MM.1S (cell line): Measurements from ENCODE around the gene LMX1B.

ENCODE experiments used
- DNase-seq: peaks from one replicate; pipeline ENCODE4 v3.0.0-alpha.2; 2015
- H2AFZ ChIP-seq: fragments of 300-600 bp; sonication (generic); 2 replicates; pipeline ENCODE4 v1.6.0; 2016; ENCODE audit warnings: antibody characterized with exemption, low read length
- H3F3A ChIP-seq: fragments of 300-600 bp; sonication (generic); 2 replicates; pipeline ENCODE4 v1.6.1; 2016; ENCODE audit warnings: mild to moderate bottlenecking, antibody characterized with exemption, low read length, moderate library complexity, mixed read lengths; ENCODE audit not compliant: insufficient read depth
- H3K27ac ChIP-seq: fragments of 300-600 bp; sonication (generic); 2 replicates; pipeline ENCODE4 v1.5.1; 2016; ENCODE audit warnings: mild to moderate bottlenecking, low read length
- H3K27me3 ChIP-seq: fragments of 300-600 bp; sonication (generic); replicated peaks from 2 replicates; pipeline ENCODE4 v1.6.0; 2016; ENCODE audit warnings: low read length; ENCODE audit not compliant: insufficient read depth
- H3K36me3 ChIP-seq: fragments of 300-600 bp; sonication (generic); replicated peaks from 2 replicates; pipeline ENCODE4 v1.6.1; 2016; ENCODE audit warnings: mild to moderate bottlenecking, low read length, mixed read lengths; ENCODE audit not compliant: insufficient read depth
- H3K4me1 ChIP-seq: fragments of 300-600 bp; sonication (generic); 2 replicates; pipeline ENCODE4 v1.6.1; 2016; ENCODE audit warnings: low read length, mixed read lengths
- H3K4me2 ChIP-seq: fragments of 300-600 bp; sonication (generic); 2 replicates; pipeline ENCODE4 v1.6.0; 2016; ENCODE audit warnings: low read depth, low read length
- H3K4me3 ChIP-seq: fragments of 300-600 bp; sonication (generic); 2 replicates; pipeline ENCODE4 v1.5.1; 2016; ENCODE audit warnings: low read length, mixed read lengths
- H3K79me2 ChIP-seq: fragments of 300-600 bp; sonication (generic); 2 replicates; pipeline ENCODE4 v1.6.1; 2016; ENCODE audit warnings: mixed run types, low read length, mixed read lengths
- H3K9ac ChIP-seq: fragments of 300-600 bp; sonication (generic); 2 replicates; pipeline ENCODE4 v1.6.1; 2016; ENCODE audit warnings: low read length, mixed read lengths
- H3K9me2 ChIP-seq: fragments of 300-600 bp; sonication (generic); replicated peaks from 2 replicates; pipeline ENCODE4 v1.6.1; 2016; ENCODE audit warnings: mild to moderate bottlenecking, low read length, mixed read lengths; ENCODE audit not compliant: insufficient read depth
- H3K9me3 ChIP-seq: fragments of 300-600 bp; sonication (generic); replicated peaks from 2 replicates; pipeline ENCODE4 v1.6.1; 2016; ENCODE audit warnings: mild to moderate bottlenecking, low read length, mixed read lengths; ENCODE audit not compliant: insufficient read depth
- H4K20me1 ChIP-seq: fragments of 300-600 bp; sonication (generic); 2 replicates; pipeline ENCODE4 v1.6.1; 2016; ENCODE audit warnings: mild to moderate bottlenecking, low read length, moderate library complexity, mixed read lengths; ENCODE audit not compliant: insufficient read depth
- EZH2 ChIP-seq: fragments of 300-600 bp; sonication (generic); optimal IDR thresholded peaks from 2 replicates; pipeline ENCODE3; 2017; ENCODE audit warnings: low read depth, mild to moderate bottlenecking, antibody characterized with exemption, low read length, mixed read lengths
- EZH2phosphoT487 ChIP-seq: fragments of 300-600 bp; sonication (generic); IDR thresholded peaks from 2 replicates; pipeline ENCODE4 v1.6.1; 2018; ENCODE audit warnings: antibody characterized with exemption, low read length
- TF ChIP-seq, protein P1 (sequence below): fragments of 300-600 bp; sonication (generic); IDR thresholded peaks from 2 replicates; pipeline ENCODE4 v1.5.1; 2016; ENCODE audit warnings: antibody characterized with exemption, low read length, mixed read lengths

Gene LMX1B

DNA sequence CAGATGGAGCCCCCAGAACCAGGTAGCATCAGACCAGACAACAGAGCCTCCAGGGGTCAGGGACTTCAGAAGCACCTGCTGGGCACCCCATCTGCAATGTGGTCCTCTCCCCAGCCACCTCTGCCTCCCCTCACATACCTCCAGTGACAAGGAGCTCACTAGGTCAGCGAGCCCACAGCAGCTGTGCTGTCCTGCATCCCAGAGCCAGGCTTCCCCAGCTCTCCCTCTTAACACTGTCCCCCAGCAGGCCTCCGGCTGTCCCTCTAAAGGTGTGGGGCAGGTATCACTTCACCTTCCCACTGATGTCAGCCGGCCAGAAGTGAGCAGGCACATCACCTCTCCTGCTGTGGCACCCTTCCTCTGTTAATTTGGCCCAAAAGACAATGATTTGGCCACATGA, 83.6 kb downstream of the LMX1B start:
- H4K20me1 ChIP-seq = no peaks in the 10 kb centered on the region
- H3K4me2 ChIP-seq = no peak overlapping the region
- H3F3A ChIP-seq = no peaks in the 10 kb centered on the region
- no peaks in the 10 kb centered on the region for H3K36me3 ChIP-seq
- no peaks in the 10 kb centered on the region for H3K9me3 ChIP-seq
- H3K9me2 ChIP-seq = no peaks in the 10 kb centered on the region
- no peak overlapping the region for H2AFZ ChIP-seq
- no peak overlapping the region for H3K9ac ChIP-seq
- H3K4me1 ChIP-seq = no peaks in the 10 kb centered on the region
- DNase-seq = no peak
- H3K27me3 ChIP-seq = peaks cover 98% of the 10 kb centered on the region
- no peak overlapping the region for H3K27ac ChIP-seq
- TF ChIP-seq EZH2 (no peak), EZH2phosphoT487 (no peak)
- TF ChIP-seq, protein P1, sequence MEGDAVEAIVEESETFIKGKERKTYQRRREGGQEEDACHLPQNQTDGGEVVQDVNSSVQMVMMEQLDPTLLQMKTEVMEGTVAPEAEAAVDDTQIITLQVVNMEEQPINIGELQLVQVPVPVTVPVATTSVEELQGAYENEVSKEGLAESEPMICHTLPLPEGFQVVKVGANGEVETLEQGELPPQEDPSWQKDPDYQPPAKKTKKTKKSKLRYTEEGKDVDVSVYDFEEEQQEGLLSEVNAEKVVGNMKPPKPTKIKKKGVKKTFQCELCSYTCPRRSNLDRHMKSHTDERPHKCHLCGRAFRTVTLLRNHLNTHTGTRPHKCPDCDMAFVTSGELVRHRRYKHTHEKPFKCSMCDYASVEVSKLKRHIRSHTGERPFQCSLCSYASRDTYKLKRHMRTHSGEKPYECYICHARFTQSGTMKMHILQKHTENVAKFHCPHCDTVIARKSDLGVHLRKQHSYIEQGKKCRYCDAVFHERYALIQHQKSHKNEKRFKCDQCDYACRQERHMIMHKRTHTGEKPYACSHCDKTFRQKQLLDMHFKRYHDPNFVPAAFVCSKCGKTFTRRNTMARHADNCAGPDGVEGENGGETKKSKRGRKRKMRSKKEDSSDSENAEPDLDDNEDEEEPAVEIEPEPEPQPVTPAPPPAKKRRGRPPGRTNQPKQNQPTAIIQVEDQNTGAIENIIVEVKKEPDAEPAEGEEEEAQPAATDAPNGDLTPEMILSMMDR = no peak
- H3K79me2 ChIP-seq = no peaks in the 10 kb centered on the region
- no peak overlapping the region for H3K4me3 ChIP-seq

DNA sequence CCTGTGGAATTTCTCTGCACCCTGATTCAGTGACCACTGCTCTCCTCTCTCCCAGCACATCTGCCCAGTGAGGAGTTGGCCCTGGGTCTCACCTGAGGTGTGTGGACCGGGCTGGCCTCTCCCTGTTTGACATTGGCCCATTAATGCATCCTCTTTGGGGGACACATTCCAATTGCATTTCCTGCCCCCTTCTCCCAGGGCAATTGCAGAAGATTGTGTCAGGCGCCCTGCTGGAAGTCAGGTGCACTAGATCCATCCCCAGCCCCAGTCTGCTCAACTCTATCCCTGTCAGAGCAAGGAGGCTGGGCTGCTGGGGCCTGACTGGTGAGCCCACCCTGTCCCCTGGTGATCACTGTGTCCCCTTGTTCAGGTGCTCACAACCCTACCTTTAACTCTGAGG, 84.5 kb downstream of the LMX1B start:
- H3K4me3 ChIP-seq = no peak overlapping the region
- no peaks in the 10 kb centered on the region for H3K4me1 ChIP-seq
- no peaks in the 10 kb centered on the region for H3K79me2 ChIP-seq
- H3K9me2 ChIP-seq = no peaks in the 10 kb centered on the region
- H3F3A ChIP-seq = no peaks in the 10 kb centered on the region
- peaks cover 98% of the 10 kb centered on the region for H3K27me3 ChIP-seq
- no peaks in the 10 kb centered on the region for H3K36me3 ChIP-seq
- no peak overlapping the region for H2AFZ ChIP-seq
- TF ChIP-seq EZH2phosphoT487 (no peak), EZH2 (no peak)
- TF ChIP-seq, protein P1 = no peak
- no peak for DNase-seq
- no peak overlapping the region for H3K27ac ChIP-seq
- no peaks in the 10 kb centered on the region for H4K20me1 ChIP-seq
- no peaks in the 10 kb centered on the region for H3K9me3 ChIP-seq
- no peak overlapping the region for H3K4me2 ChIP-seq
- no peak overlapping the region for H3K9ac ChIP-seq

DNA sequence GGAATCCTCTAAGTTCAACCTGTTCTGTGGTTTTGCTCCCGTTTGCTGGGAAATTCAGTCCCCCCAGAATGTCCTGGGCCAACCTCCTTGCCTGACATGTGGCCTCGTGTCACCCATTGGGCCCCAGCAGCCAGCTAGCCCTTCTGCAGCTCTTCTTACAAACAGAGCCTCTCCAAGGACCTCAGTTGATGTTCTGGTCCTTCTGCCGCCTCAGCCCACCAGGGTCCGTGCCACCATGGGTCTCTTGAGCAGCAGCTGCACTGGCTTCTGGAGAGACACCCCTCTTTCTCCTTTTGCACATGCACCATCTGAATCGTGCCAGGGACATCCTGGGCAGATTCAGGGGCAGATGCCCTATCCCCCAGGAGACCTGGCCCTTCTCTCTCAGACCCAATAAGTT, 85.0 kb downstream of the LMX1B start:
- Histone ChIP-seq H3F3A (no peaks in the 10 kb centered on the region), H3K27ac (no peak overlapping the region), H2AFZ (no peak overlapping the region), H3K9ac (no peak overlapping the region), H3K9me2 (no peaks in the 10 kb centered on the region), H4K20me1 (no peaks in the 10 kb centered on the region), H3K4me3 (no peak overlapping the region), H3K36me3 (no peaks in the 10 kb centered on the region), H3K79me2 (no peaks in the 10 kb centered on the region), H3K27me3 (peaks cover 98% of the 10 kb centered on the region), H3K9me3 (no peaks in the 10 kb centered on the region), H3K4me2 (no peak overlapping the region), H3K4me1 (no peaks in the 10 kb centered on the region)
- TF ChIP-seq, protein P1 = no peak
- TF ChIP-seq EZH2phosphoT487 = no peak
- TF ChIP-seq EZH2 = no peak
- no peak for DNase-seq
